ENCODE measurements around the gene ARMS2.

Gene ARMS2

DNA sequence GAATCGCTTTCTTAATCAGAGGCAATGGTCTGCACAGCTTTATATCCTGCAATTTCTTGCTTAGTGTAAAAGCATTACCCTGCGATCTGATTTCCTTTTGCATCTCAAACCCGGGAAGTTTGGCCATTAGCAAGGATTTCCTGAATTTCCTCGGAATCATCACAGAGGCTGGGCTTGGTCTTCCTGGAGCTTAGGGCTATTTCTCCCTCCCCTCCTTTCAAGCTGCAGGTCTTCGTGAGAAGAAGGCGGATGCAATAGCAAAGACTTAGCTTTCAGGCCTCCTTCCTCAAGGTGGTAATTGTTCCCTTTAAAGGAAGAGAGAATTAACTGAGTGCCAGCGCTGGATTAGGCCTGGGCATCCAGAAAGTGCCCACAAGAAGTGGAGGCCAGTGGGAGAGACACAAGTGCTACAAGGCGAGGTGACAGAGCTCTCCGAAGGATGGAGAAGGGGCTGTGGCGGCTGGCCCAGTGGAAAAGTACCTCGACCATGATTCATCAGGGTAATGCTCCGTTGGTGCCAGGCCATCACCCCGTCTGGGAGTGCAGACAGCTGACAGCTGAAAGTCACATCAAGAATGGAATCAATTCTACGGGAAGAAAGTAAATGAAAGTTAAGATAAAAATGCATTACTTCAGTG lies 4.0 kb upstream of the ARMS2 start:
- H3K4me3 ChIP-seq (ENCODE audit: low read depth, low read length) = no peak overlapping the region

GRCh38 chr10:122454071-122454470 lies 382 bp upstream of the ARMS2 start:
- no peak overlapping the region for H3K4me3 ChIP-seq (ENCODE audit: low read depth, low read length)

- no peak overlapping the region for H3K4me3 ChIP-seq (ENCODE audit: low read depth, low read length)
Observed at GRCh38 chr10:122455376-122456079, 1.1 kb downstream of the ARMS2 start.

GRCh38 chr10:122457934-122458333 lies 3.5 kb downstream of the ARMS2 start:
- no peak overlapping the region for H3K4me3 ChIP-seq (ENCODE audit: low read depth, low read length)

- no peak overlapping the region for H3K4me3 ChIP-seq (ENCODE audit: low read depth, low read length)
Observed at GRCh38 chr10:122458693-122459092, 4.2 kb downstream of the ARMS2 start.

GRCh38 chr10:122459561-122460273 lies 5.3 kb downstream of the ARMS2 start:
- no peak overlapping the region for H3K4me3 ChIP-seq (ENCODE audit: low read depth, low read length)

- H3K4me3 ChIP-seq (ENCODE audit: low read depth, low read length) = peak overlapping the region; percentile 30
Observed at GRCh38 chr10:122460891-122461293, 6.4 kb downstream of the ARMS2 start.

DNA sequence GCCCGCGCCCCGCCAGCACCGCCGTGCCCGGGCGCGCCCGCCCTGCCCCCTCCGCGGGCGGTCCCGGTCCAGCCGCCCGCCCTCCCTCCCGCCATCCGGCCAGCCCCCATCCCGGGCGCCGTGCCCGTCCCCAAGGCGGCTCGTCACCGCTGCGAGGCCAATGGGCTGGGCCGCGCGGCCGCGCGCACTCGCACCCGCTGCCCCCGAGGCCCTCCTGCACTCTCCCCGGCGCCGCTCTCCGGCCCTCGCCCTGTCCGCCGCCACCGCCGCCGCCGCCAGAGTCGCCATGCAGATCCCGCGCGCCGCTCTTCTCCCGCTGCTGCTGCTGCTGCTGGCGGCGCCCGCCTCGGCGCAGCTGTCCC lies 6.9 kb downstream of the ARMS2 start, which contains the start of gene HTRA1:
Gene HTRA1, plus strand, starts transcription at position 187 of the 362 bp plus-strand sequence. Its CDS starts 100 bp downstream, at position 287.
- peak within 1 kb of the TSS; percentile 39 for H3K4me3 ChIP-seq (ENCODE audit: low read depth, low read length)

DNA sequence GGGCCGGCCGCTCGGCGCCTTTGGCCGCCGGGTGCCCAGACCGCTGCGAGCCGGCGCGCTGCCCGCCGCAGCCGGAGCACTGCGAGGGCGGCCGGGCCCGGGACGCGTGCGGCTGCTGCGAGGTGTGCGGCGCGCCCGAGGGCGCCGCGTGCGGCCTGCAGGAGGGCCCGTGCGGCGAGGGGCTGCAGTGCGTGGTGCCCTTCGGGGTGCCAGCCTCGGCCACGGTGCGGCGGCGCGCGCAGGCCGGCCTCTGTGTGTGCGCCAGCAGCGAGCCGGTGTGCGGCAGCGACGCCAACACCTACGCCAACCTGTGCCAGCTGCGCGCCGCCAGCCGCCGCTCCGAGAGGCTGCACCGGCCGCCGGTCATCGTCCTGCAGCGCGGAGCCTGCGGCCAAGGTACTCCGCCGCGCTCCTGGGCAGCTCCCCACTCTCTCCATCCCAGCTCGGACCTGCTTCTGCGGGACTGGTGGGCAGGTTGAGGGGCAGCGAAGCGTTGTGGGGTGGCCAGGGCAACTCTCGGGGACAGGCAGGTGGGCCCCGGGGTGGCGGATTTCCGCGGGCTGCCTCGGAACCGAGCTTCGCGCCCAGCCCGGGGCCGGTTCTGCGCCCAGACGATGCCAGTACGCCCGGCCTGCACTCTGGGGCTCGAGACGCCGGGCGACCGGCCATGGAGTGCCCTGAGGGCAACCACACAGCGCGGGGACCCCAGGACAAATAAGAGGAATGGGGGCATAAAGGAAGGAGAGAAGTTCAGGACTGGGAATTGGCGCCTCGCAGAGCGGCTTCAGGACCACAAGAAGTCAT lies 7.5 kb downstream of the ARMS2 start:
- peak overlapping the region; percentile 39 for H3K4me3 ChIP-seq (ENCODE audit: low read depth, low read length)

DNA sequence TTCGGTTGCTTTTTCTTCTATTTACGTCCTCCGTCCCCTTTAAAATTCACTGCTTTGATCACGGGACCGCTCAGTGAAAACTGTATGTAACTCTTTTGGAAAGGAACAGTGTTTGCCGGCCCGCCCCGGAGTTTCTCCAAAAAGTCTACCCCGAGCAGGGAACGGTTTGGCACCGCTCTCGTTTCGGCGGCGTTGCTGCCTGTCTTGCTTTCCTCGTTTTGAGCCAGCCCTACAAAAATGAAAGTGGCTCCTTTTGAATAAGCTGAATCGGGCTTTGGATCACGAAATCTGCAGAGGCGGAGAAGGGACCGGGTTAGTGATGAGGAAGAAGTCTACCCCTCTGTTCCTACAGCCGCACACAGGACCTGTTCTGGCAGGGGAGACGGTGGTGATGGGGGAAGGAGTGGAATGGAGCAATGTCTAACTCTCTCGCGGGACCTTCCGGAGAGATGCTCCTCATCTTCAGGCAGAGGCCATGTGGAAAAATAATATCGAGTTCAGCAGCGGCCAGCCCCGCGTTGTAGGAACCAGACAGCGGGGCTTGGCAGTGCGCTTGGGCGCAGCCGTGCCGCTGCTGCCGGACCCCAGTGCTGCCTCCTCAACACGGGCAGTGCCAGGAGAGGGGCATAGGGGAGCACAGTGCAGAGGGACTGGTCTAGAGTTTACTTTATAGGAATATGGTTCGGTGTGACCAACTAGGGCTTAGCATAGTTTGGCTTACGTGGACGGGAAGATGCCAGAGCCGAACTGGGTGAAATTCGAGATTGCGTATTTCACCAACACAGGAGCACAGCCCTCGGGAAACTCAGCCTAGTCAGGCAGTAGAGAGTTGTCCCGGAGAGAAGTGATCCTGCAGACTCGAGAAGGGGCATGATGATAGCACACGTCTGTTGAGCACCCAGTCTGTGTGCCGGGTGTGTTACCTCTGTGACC lies 8.3 kb downstream of the ARMS2 start:
- peak overlapping the region; percentile 39 for H3K4me3 ChIP-seq (ENCODE audit: low read depth, low read length)

GRCh38 chr10:122463466-122464249 lies 9.2 kb downstream of the ARMS2 start:
- no peak overlapping the region for H3K4me3 ChIP-seq (ENCODE audit: low read depth, low read length)

DNA sequence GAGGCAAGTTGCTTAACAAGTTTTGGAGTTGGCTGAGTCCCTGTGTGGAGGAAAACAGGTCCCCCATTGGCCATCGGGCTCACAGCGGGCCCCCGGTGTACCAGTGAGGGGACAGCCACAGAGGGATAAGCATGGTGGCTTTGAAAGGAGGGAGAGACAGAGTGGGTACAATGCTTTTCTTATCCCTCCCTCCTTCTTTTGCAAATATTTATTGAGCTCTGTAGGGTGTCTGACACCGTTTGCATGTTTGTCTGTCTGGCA lies 9.7 kb downstream of the ARMS2 start:
- no peak overlapping the region for H3K4me3 ChIP-seq (ENCODE audit: low read depth, low read length)

GRCh38 chr10:122464586-122464985 lies 10.1 kb downstream of the ARMS2 start:
- no peak overlapping the region for H3K4me3 ChIP-seq (ENCODE audit: low read depth, low read length)

DNA sequence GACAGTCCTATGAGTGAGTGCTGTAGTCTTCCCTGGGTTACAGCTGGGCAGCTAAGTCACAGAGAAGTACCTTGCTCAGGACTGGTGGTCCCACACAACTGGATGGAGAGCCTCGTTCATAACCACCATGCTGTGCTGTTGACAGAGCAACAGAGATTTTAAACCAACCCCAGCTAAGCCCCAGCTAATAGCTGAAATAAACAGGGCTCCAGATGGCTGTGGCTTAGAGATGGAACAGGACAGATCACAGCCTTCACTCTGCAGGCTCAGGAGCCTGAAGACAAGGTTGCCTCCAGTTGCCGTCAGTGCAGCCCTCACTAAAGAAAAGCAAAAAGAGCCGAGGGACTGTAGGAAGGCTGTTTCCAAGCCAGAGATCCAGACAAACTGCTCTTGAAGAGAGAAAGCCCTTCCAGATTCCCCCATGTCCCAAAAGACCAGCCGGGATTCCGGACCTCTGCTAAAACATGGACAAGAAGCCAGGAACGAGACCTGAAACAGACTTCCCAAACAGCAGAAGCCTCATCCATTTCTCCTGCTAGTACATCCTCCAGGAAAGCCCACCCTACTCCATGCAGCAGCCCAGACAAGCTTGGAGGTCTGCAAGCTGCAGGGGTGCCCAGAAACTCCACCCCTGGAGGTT lies 11.1 kb downstream of the ARMS2 start:
- H3K4me3 ChIP-seq (ENCODE audit: low read depth, low read length) = no peak overlapping the region

DNA sequence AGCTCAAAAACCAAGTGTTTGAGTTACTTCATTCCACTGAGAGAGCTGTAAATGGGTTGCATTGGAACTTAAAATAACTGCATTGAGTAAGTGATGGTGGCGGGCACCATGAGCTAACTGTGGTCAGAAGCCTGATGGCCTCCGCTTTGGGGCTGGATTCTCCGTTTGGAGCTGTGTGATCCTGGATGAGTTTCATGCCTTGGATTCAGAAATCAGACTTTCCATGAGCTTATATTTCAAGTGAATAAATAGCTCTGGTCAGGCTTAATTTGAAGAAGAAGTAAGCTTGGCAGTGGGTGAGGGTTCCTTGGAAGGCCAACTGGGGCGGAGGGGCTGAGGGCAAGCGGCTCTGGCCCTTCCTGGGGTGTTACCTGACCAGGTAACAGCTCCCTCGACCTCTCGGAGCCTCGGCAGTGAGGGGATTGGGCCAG lies 12.5 kb downstream of the ARMS2 start:
- no peak overlapping the region for H3K4me3 ChIP-seq (ENCODE audit: low read depth, low read length)

GRCh38 chr10:122467701-122468100 lies 13.2 kb downstream of the ARMS2 start:
- H3K4me3 ChIP-seq (ENCODE audit: low read depth, low read length) = no peak overlapping the region

DNA sequence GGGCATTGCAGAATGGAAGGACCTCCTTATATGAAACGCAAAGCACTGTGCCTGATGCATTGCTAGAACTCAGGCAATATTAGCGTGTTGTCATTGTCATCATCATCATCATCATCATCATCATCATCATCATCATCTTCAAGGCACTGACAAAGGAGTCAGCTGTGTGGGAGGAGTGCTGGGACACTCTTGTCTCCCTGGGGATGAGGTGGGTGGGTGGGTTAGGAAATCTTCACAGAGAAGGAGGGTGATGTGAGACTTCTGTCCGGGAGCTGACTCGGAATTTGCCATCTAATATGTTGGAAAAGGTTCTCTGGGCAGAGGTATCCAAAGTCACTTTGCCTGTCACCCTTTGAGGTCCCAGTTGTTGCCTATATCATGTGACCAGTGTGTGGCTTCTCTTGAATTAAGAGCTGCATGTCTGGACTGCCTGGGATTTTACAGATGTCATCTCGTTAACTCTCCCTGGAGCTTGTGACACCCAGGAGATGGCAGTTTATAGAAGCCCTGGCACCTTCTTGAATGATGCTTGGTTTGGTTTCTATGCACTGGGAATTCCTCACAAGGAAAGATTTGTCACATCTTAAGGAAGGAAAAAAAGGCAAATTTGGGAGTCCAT lies 14.0 kb downstream of the ARMS2 start:
- no peak overlapping the region for H3K4me3 ChIP-seq (ENCODE audit: low read depth, low read length)

- no peak overlapping the region for H3K4me3 ChIP-seq (ENCODE audit: low read depth, low read length)
Observed at GRCh38 chr10:122468926-122469781, 14.7 kb downstream of the ARMS2 start.
